HG03432 (cell line): Measurements from ENCODE around the gene PTBP1.
"Not testable (repeated sequence)": the region's sequence is repeated elsewhere in the genome, so short reads cannot be mapped to it uniquely, and the experiment has no call there.

Experiments used
- ATAC-seq: cut with Tn5 transposase; IDR thresholded peaks from one replicate; pipeline ENCODE4 v1.9.1; 2021; ENCODE audit warnings: mild to moderate bottlenecking, moderate library complexity; ENCODE audit not compliant: unreplicated experiment

Gene PTBP1

GRCh38 chr19:824885-825284, 27.6 kb downstream of the PTBP1 start:
- no peak for ATAC-seq

GRCh38 chr19:825897-826644, 28.8 kb downstream of the PTBP1 start:
- no peak for ATAC-seq

GRCh38 chr19:827314-827709, 30.1 kb downstream of the PTBP1 start:
- ATAC-seq, result no peak

- no peak for ATAC-seq
These were observed 30.6 kb downstream of the PTBP1 start, which contains the start of gene AZU1 for GRCh38 chr19:827710-828321. TSS of gene AZU1 (plus strand) at chr19:827837. CDS start at chr19:827847, 10 bp downstream.

- ATAC-seq, result no peak
These were observed 32.0 kb downstream of the PTBP1 start for GRCh38 chr19:829129-829758.

GRCh38 chr19:831407-832369, 34.4 kb downstream of the PTBP1 start:
- ATAC-seq, result no peak

- no peak for ATAC-seq
These were observed 37.0 kb downstream of the PTBP1 start for GRCh38 chr19:834216-834615.

- no peak for ATAC-seq
These were observed 38.1 kb downstream of the PTBP1 start for GRCh38 chr19:835210-835810.

- ATAC-seq, result no peak
These were observed 43.4 kb downstream of the PTBP1 start, which contains the start of gene PRTN3 for GRCh38 chr19:840519-841206. TSS of gene PRTN3 (plus strand) at chr19:840999. CDS start at chr19:841009, 10 bp downstream.

GRCh38 chr19:842802-843179, 45.5 kb downstream of the PTBP1 start:
- not testable (repeated sequence) for ATAC-seq

- no peak for ATAC-seq
These were observed 46.1 kb downstream of the PTBP1 start for GRCh38 chr19:843180-843835.

- ATAC-seq, result no peak
These were observed 46.7 kb downstream of the PTBP1 start for GRCh38 chr19:843836-844545.

- no peak for ATAC-seq
These were observed 47.3 kb downstream of the PTBP1 start for GRCh38 chr19:844546-844971.

GRCh38 chr19:845707-846521, 48.7 kb downstream of the PTBP1 start:
- no peak for ATAC-seq

GRCh38 chr19:848386-848921, 51.2 kb downstream of the PTBP1 start:
- ATAC-seq, result no peak

- not testable (repeated sequence) for ATAC-seq
These were observed 51.9 kb downstream of the PTBP1 start for GRCh38 chr19:849195-849594.

- ATAC-seq, result no peak
These were observed 53.1 kb downstream of the PTBP1 start for GRCh38 chr19:850221-850978.
